GM23338 (cell line): ENCODE data around the gene TCN2. TPM values are rescaled to one million over a fixed set of nuclear protein-coding genes. Genes with fewer than 3 reads are reported as not detected.

Experiments used
- ATAC-seq: fragments of 200-7000 bp; cut with Tn5 transposase; 3 replicates; pipeline ENCODE4 v1.9.1; 2020
- DNase-seq: peaks from one replicate; pipeline ENCODE4 v3.0.0-alpha.2; 2015; ENCODE audit warnings: low spot score
- H2AFZ ChIP-seq: fragments of 200-600 bp; sonication (generic); 2 replicates; pipeline ENCODE4 v1.8.0; 2016; ENCODE audit warnings: antibody characterized with exemption, mild to moderate bottlenecking, moderate library complexity
- H3F3A ChIP-seq: fragments of 200-600 bp; sonication (generic); replicated peaks from 2 replicates; pipeline ENCODE4 v1.8.0; 2017; ENCODE audit warnings: antibody characterized with exemption, mixed run types, low read depth
- H3K27ac ChIP-seq: fragments of 200-600 bp; sonication (generic); 2 replicates; pipeline ENCODE4 v1.6.1; 2016; ENCODE audit warnings: low read depth
- H3K27me3 ChIP-seq: fragments of 200-600 bp; sonication (generic); 2 replicates; pipeline ENCODE4 v1.8.0; 2016; ENCODE audit warnings: mild to moderate bottlenecking, mixed run types, moderate library complexity; ENCODE audit not compliant: insufficient read depth
- H3K36me3 ChIP-seq: fragments of 200-600 bp; sonication (generic); 2 replicates; pipeline ENCODE4 v1.8.0; 2016; ENCODE audit warnings: mild to moderate bottlenecking; ENCODE audit not compliant: insufficient read depth
- H3K4me1 ChIP-seq: fragments of 200-600 bp; sonication (generic); 2 replicates; pipeline ENCODE4 v1.8.0; 2016; ENCODE audit warnings: mild to moderate bottlenecking, moderate library complexity; ENCODE audit not compliant: insufficient read depth
- H3K4me2 ChIP-seq: fragments of 200-600 bp; sonication (generic); 2 replicates; pipeline ENCODE4 v1.7.1; 2017; ENCODE audit warnings: mixed run types
- H3K4me3 ChIP-seq: fragments of 200-600 bp; sonication (generic); 2 replicates; pipeline ENCODE4 v1.6.1; 2016; ENCODE audit warnings: mixed run types
- H3K79me2 ChIP-seq: fragments of 200-600 bp; sonication (generic); replicated peaks from 2 replicates; pipeline ENCODE4 v1.8.0; 2017; ENCODE audit warnings: mild to moderate bottlenecking; ENCODE audit not compliant: insufficient read depth
- H3K9me2 ChIP-seq: fragments of 200-600 bp; sonication (generic); 2 replicates; pipeline ENCODE4 v1.8.0; 2017; ENCODE audit not compliant: insufficient read depth
- H4K20me1 ChIP-seq: fragments of 200-600 bp; sonication (generic); replicated peaks from 2 replicates; pipeline ENCODE4 v1.8.0; 2017; ENCODE audit warnings: mild to moderate bottlenecking; ENCODE audit not compliant: insufficient read depth
- H3K27ac Mint-ChIP-seq: 2 replicates; pipeline ENCODE4 v1.8.0; 2020; ENCODE audit warnings: inconsistent platforms, mild to moderate bottlenecking, moderate library complexity, mixed read lengths
- H3K27me3 Mint-ChIP-seq: 3 replicates; pipeline ENCODE4 v1.8.0; 2022; ENCODE audit warnings: low read depth, mild to moderate bottlenecking, moderate library complexity, mixed read lengths, inconsistent platforms; ENCODE audit not compliant: insufficient read depth, poor library complexity
- H3K36me3 Mint-ChIP-seq: 3 replicates; pipeline ENCODE4 v1.8.0; 2021; ENCODE audit warnings: low read depth, mild to moderate bottlenecking, inconsistent platforms, moderate library complexity, mixed read lengths
- H3K4me1 Mint-ChIP-seq: 3 replicates; pipeline ENCODE4 v1.8.0; 2020; ENCODE audit warnings: mild to moderate bottlenecking, inconsistent platforms, mixed read lengths
- H3K4me3 Mint-ChIP-seq: 3 replicates; pipeline ENCODE4 v1.8.0; 2021; ENCODE audit warnings: moderate library complexity, mild to moderate bottlenecking, inconsistent platforms, mixed read lengths
- H3K9me3 Mint-ChIP-seq: 3 replicates; pipeline ENCODE4 v1.8.0; 2020; ENCODE audit warnings: moderate library complexity, mild to moderate bottlenecking, inconsistent platforms, mixed read lengths
- CREB1 ChIP-seq: fragments of 250-450 bp; sonication (Bioruptor Pico); IDR thresholded peaks from 2 replicates; pipeline ENCODE4 v1.5.0; 2020; ENCODE audit warnings: low read depth, mild to moderate bottlenecking, moderate library complexity
- CTCF ChIP-seq, 2 experiments: fragments of 200-600 bp in 1 of 2; sonication (generic) in 1 of 2; conservative IDR thresholded peaks; 2 replicates each; pipeline versions ENCODE4 v1.5.1 to v1.6.1; 2016 to 2017; ENCODE audit warnings: antibody characterized with exemption in 2 of 2, low read depth in 2 of 2, mild to moderate bottlenecking in 2 of 2, moderate library complexity in 1 of 2
- ETS1 ChIP-seq: IDR thresholded peaks from 2 replicates; pipeline ENCODE4 v1.6.1; 2016; ENCODE audit warnings: antibody characterized with exemption
- EZH2 ChIP-seq: fragments of 200-600 bp; sonication (generic); IDR thresholded peaks from one replicate; pipeline ENCODE4 v1.8.0; 2017; ENCODE audit warnings: antibody characterized with exemption, mild to moderate bottlenecking, low read depth; ENCODE audit not compliant: unreplicated experiment
- EZH2phosphoT487 ChIP-seq: fragments of 200-600 bp; sonication (generic); IDR thresholded peaks from one replicate; pipeline ENCODE4 v1.8.1; 2018; ENCODE audit warnings: antibody characterized with exemption; ENCODE audit not compliant: unreplicated experiment
- JUNB ChIP-seq: IDR thresholded peaks from one replicate; pipeline ENCODE4 v1.6.1; 2016; ENCODE audit warnings: antibody characterized with exemption; ENCODE audit not compliant: unreplicated experiment
- NANOG ChIP-seq: IDR thresholded peaks from 2 replicates; pipeline ENCODE4 v1.6.1; 2016; ENCODE audit warnings: antibody characterized with exemption, borderline replicate concordance
- POLR2AphosphoS5 ChIP-seq: IDR thresholded peaks from 2 replicates; pipeline ENCODE4 v1.6.1; 2016; ENCODE audit warnings: antibody characterized with exemption, low read depth
- REST ChIP-seq: IDR thresholded peaks from one replicate; pipeline ENCODE4 v1.6.1; 2018; ENCODE audit warnings: antibody characterized with exemption; ENCODE audit not compliant: unreplicated experiment
- STAT1 ChIP-seq: IDR thresholded peaks from one replicate; pipeline ENCODE4 v1.6.1; 2016; ENCODE audit warnings: antibody characterized with exemption; ENCODE audit not compliant: unreplicated experiment
- ZNF114 ChIP-seq: fragments of 250-450 bp; sonication (Bioruptor Pico); IDR thresholded peaks from 2 replicates; pipeline ENCODE4 v1.5.0; 2020; ENCODE audit warnings: mild to moderate bottlenecking, moderate library complexity
- ZNF331 ChIP-seq: fragments of 250-450 bp; sonication (Bioruptor Pico); IDR thresholded peaks from 2 replicates; pipeline ENCODE4 v1.5.0; 2020; ENCODE audit warnings: low read depth, mild to moderate bottlenecking, moderate library complexity
- ZNF462 ChIP-seq: fragments of 250-450 bp; sonication (Bioruptor Pico); IDR thresholded peaks from 2 replicates; pipeline ENCODE4 v1.5.0; 2020; ENCODE audit warnings: mild to moderate bottlenecking, moderate library complexity
- polyA plus RNA-seq: library from polyadenylated mRNA; unstranded; fragments of >200 nt; fragmentation: Nextera tagmentation; extraction: Ambion mirVana; gene quantifications from 2 replicates; pipeline ENCODE4 v1.2.1, GENCODE V29; 2016
- total RNA-seq: library from RNA; depleted of rRNA; stranded (reverse); fragments of >200 nt; shearing (Covaris generic); gene quantifications from 2 replicates; pipeline ENCODE4 v1.2.3, GENCODE V29; 2014

The TCN2 gene
- total and polyA plus RNA-seq, 2 experiments from 2014 or later, result 12.9 to 38.1 TPM

- Histone ChIP-seq H4K20me1 (no peaks in the 10 kb centered on the region), H3K79me2 (no peaks in the 10 kb centered on the region), H2AFZ (no peak overlapping the region), H3K9me2 (no peaks in the 10 kb centered on the region), H3K4me3 (no peak overlapping the region), H3K36me3 (no peaks in the 10 kb centered on the region), H3K27me3 (no peaks in the 10 kb centered on the region), H3K27ac (no peak overlapping the region; the same call in 1 of the 2 replicates), H3K4me2 (no peak overlapping the region), H3F3A (no peaks in the 10 kb centered on the region), H3K4me1 (peaks cover 26% of the 10 kb centered on the region)
- H3K27ac Mint-ChIP-seq, result 0 out of 2 replicates have a peak overlapping the region, but pooled peaks have one; percentile 41
- H3K27me3 Mint-ChIP-seq, result peaks cover 7% of the 10 kb centered on the region
- ATAC-seq (no peak), DNase-seq (no peak)
- H3K4me3 Mint-ChIP-seq, result no peak overlapping the region
- peaks cover 35% of the 10 kb centered on the region for H3K4me1 Mint-ChIP-seq
- H3K36me3 Mint-ChIP-seq, result no peaks in the 10 kb centered on the region; the same call in 2 of the 3 replicates
- TF ChIP-seq CTCF (conservative IDR thresholded peaks at IDR 0.05; ENCODE audit: low read depth in 2 of 2), result no peak
- no peak for TF ChIP-seq ETS1
- no peak for TF ChIP-seq POLR2AphosphoS5
- no peak for TF ChIP-seq ZNF331 (CRISPR knock-in tag)
- TF ChIP-seq ZNF114 (CRISPR knock-in tag), result no peak
- no peak for TF ChIP-seq NANOG
- TF ChIP-seq CREB1 (CRISPR knock-in tag), result no peak
- no peak for TF ChIP-seq JUNB
- TF ChIP-seq EZH2phosphoT487, result no peak
- no peak for TF ChIP-seq EZH2
- TF ChIP-seq REST, result no peak
- no peak for TF ChIP-seq STAT1
- no peak for TF ChIP-seq ZNF462 (CRISPR knock-in tag)
- H3K9me3 Mint-ChIP-seq, result no peaks in the 10 kb centered on the region
Measured at GRCh38 chr22:30559889-30560288, 47.1 kb upstream of the TCN2 start.
